Astrocyte of the hippocampus (primary cell): Measurements from ENCODE around the gene EVI5.
"Not testable (repeated sequence)": the region's sequence is repeated elsewhere in the genome, so short reads cannot be mapped to it uniquely, and the experiment has no call there.

Source experiments
- DNase-seq: peaks from one replicate; pipeline ENCODE4 v3.0.0; 2011; ENCODE audit warnings: low read depth, low spot score

EVI5 gene

GRCh38 chr1:92583821-92584760, 200.8 kb downstream of the EVI5 start:
- peak; percentile 38 for DNase-seq

GRCh38 chr1:92577261-92577895, 207.5 kb downstream of the EVI5 start:
- DNase-seq, result peak; percentile 53

- DNase-seq, result no peak
These were observed 209.8 kb downstream of the EVI5 start for GRCh38 chr1:92575123-92575522.

- DNase-seq, result no peak
These were observed 212.4 kb downstream of the EVI5 start for GRCh38 chr1:92572520-92572919.

GRCh38 chr1:92571578-92571977, 213.3 kb downstream of the EVI5 start:
- DNase-seq, result no peak

- DNase-seq, result no peak
These were observed 217.6 kb downstream of the EVI5 start for GRCh38 chr1:92567211-92567868.

- DNase-seq, result no peak
These were observed 221.3 kb downstream of the EVI5 start for GRCh38 chr1:92563457-92564216.

DNA sequence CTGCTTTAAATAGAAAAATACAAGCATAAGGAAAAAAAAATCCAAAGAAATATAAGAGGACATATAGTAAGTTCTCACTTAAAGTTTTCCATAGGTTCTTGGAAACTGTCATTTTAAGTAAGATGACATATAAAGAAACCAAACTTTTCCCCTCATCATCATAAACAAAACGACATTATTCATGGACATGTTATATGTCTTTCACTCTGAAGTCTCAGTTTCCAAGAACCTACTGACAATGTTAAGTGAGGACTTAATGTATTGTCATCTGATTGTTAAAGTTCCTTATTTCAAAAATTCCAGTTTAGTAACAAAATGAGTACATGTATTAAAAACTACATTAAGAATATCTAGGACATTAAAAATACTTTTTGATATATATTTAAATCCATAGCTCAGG, 228.6 kb downstream of the EVI5 start:
- DNase-seq, result no peak

DNA sequence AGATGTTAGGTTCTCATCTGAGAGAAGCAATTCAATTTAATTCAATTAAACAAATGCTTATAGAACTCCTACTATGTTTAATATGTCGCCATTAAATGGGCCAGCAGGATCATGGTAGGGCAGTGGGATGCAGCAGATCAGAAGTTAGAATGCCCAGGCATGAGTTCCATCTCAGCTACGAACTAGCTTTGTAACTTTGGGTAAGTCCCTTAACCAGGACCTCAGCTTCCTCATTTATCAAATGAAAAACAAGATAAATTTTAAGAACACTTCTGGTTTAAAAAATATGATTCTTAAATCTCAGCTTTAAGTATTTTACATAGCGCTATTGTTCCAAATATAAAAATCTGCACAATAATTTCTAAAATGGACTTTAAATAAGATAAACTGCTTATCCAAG, 230.7 kb downstream of the EVI5 start:
- DNase-seq, result no peak

- no peak for DNase-seq
These were observed 233.0 kb downstream of the EVI5 start for GRCh38 chr1:92551916-92552315.

- DNase-seq, result peak; percentile 7
These were observed 240.1 kb downstream of the EVI5 start for GRCh38 chr1:92544756-92545165.

GRCh38 chr1:92543131-92544055, 241.5 kb downstream of the EVI5 start:
- DNase-seq, result no peak

- DNase-seq, result peak; percentile 7
These were observed 246.4 kb downstream of the EVI5 start for GRCh38 chr1:92538413-92539061.

GRCh38 chr1:92538048-92538412, 246.9 kb downstream of the EVI5 start:
- peak; percentile 23 for DNase-seq

DNA sequence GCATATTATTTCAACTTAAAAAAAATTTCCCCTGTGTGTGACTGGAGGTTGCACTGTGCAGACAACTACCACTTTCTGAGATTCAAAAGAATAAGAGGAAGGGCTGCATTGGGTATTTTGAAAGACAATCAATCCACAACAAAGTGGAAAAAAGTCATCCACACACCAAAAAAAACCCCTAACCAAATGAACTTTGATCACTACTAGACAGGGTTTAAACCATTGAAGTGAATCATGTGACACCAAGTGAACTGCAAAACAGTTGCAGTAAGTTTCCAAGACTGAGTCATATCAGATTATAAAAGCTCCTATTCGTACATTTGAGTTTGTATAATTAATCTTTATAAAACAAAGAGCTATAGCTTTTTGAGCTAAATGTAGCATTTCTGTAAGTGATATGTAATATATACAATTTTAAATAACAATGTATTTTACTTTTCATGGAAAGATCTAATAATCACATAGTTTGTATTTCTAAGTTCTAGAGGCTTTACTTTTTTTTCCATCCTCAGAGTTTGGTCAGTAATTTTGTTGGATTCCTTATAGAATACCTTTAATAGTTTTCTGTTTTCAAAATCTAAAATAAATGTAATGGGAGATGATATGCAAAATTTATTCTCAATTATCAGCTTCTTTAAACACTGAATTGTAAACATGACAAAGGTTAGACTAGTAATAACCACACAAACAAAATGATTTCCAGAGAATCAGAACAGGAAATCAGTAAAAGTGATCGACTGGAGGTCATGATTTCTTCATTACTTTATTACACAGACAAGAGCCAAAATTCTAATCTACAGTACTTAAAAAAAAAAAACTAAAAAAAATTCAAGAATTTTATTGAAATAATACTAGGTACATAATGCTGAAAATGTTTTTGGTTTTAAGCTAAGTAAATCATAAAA, 247.7 kb downstream of the EVI5 start:
- peak; percentile 45 for DNase-seq

DNA sequence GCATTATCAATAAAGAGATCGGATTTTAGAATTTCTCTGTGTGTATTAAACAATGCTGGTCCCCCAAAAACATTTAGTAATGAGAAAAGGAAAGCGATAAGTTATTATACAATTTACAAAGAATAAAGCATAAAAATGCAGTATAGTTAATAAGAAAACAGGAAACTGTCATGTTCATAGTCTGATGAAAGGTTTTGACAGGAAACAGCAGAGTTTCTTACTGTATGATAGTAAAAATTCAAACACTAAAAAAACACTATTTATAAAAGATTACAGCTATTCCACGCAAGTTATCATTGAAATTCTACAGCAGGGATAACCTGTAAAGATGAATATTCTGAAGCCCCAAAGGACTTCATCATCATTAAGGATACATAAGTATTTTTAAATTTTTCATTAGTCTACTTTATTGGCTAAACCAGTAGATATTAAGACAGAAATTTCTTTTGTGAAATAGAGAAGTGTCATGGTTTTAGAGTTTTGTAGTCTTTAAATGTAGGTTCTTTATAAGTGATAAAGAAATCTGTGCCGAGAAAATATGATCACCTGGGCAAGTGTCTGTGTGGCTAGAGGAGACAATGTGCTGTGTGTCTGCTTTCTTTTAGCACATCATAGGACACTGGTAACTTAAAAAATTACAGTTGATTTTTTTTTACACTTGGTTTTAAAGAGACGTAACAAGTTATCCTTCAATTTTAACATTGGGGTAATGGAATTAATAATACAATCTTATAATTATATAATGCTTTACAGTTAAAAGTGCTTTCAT, 248.5 kb downstream of the EVI5 start:
- no peak for DNase-seq

DNA sequence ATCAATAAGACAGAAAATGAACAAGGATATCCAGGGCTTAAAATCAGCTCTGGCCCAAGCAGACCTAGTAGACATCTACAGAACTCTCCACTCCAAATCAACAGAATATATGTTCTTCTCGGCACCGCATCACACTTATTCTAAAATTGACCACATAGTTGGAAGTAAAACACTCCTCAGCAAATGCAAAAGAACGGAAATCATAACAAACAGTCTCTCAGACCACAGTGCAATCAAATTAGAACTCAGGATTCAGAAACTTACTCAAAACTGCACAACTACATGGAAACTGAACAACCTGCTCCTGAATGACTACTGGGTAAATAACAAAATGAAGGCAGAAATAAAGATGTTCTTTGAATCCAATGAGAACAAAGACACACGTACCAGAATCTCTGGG, 252.5 kb downstream of the EVI5 start:
- not testable (repeated sequence) for DNase-seq

- not testable (repeated sequence) for DNase-seq
These were observed 253.0 kb downstream of the EVI5 start for GRCh38 chr1:92531939-92532338.
